Globus pallidus (tissue), 1 donor: ENCODE results near the gene HMCN2.
"Not testable (repeated sequence)": the region's sequence is repeated elsewhere in the genome, so short reads cannot be mapped to it uniquely, and the experiment has no call there.

Experiments used
- DNase-seq: peaks from one replicate; pipeline ENCODE4 v3.0.0-alpha.2; 2015; ENCODE audit warnings: low spot score

Gene HMCN2

DNA sequence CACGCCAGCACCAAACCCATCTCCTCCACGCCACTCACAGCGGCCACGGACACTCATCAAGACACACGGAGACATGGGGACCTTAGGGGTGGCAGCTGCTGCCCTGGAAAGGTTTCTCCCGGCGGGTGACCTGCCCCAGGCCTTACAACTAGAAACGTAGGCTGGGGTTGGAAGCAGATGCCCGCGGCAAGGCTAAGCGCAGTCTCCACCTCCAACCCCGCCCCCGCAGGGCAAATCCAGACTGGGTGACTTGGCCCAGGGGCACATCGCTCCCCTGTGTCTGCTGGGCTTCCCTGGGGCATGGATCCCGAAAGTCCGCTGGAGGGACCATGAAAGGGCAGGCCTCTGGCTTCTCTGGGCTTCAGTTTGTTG is 167.2 kb downstream of the HMCN2 start:
- no peak for DNase-seq

DNA sequence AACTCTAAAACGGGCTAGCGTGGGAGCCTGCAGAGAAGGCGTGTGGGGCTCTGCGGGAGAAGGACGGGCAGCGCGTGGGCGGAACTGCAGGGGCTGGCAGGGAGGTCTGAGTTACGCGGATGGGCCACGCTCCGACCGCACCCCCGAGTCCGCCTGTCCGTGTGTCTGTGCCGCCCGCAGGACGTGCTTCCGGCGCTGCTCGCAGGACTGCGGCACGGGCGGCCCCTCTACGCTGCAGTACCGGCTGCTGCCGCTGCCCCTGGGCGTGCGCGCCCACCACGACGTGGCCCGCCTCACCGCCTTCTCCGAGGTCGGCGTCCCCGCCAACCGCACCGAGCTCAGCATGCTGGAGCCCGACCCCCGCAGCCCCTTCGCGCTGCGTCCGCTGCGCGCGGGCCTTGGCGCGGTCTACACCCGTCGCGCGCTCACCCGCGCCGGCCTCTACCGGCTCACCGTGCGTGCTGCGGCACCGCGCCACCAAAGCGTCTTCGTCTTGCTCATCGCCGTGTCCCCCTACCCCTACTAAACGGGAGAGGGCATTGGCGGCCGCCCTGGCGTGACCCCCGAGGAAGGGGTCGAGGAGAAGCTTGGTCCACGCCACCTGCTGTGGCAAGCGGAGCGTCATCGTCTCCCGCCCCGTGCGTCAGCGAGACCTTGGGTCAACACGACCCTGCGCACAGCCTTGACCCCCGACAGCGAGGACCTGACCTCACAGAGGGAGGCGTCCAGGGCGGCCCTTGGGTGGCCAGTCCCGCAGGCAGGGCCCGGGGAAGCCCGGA is 167.8 kb downstream of the HMCN2 start:
- no peak for DNase-seq

DNA sequence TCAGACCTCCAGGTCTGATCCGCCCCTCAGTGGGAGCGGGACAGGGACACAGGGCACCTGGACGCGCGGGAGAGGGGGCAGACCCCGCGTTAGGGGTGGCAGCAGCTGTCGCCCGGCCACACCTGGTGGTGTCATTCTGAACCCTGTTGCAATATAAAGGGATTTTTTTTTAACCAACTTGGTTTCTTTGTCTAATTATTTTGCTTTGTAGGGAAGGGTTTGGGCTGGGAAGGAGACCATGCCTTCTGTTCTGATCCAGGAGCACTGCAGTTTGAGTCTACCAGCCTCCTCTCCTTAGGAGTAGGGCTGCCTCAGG is 168.3 kb downstream of the HMCN2 start:
- no peak for DNase-seq

DNA sequence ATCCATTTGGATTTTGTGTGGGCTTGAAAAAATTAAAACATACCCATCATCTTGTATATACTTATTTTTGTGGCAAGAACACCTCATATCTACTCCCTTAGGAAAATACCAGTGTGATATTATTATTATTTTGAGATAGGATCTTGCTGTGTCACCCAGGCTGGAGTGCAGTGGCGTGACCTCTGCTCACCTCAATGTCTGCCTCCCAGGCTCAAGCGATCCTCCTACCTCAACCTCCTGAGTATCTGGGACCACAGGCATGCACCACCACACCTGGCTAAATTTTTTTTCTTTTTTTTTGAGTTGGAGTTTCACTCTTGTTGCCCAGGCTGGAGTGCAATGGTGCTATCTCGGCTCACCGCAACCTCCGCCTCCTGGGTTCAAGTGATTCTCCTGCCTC is 169.1 kb downstream of the HMCN2 start:
- DNase-seq = not testable (repeated sequence)

DNA sequence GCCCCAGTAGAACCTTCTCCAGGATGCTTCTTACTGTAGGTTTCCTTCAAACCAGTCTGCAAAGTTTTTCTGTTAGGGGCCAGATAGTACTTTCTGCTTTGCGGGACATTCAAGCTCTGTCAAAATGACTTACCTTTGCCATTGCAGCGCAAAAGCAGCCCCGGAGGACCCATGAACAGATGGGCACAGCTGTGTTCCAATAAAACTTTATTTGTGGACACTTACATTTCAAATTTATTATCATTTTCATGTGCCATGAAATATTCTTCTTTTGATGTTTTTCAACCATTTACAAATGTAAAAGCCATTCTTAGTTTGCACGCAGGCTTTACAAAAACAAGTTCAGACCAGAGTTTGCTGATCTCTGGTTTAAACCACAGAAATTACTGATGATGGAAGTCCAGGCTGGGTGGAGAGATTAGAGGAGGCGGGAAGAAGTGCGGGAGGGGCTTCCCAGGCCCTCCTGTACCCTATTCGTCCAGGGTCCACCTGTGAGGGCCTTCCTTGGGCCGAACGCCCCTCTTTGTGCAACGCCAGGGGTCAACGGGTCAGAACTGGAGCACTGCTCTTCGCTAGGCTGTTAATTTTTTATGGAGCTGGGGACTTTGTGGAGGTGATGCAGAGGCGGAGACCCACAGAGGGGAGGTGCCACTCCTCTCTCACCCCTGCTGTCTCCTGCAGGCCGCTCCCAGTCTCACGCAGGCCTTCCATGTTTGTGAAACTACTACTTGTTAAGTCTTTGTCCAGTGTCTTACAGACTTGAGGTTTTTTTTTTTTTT is 171.6 kb downstream of the HMCN2 start:
- no peak for DNase-seq

DNA sequence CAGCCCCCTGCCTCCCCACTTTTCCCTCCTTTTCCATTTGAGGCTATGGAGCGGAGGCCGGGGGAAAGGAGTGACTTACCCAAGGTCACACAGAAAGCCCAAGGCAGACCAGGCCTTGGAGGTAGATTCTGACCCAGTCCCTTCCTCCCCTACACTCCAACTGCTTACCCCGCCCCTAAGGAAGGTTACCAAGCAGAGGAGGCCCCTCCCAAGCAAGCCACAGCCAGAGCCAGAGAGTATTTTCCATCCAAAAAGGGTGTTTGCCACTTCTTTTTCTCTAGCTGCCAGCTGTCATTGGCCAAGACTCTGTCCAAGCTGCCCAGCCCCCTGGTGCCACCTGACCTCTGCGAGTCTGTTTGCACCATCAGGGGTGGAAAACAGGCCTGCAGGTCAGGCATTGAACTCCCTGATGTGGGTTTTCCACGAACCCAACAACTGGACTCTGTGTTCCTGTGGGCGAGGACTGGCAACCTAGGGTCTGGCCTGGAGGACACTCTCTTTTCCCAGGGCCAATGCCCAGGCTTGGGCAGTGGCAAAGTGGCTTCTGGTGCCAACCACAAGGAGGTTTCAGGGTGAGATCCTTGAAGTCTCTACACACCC is 172.9 kb downstream of the HMCN2 start:
- DNase-seq = no peak

DNA sequence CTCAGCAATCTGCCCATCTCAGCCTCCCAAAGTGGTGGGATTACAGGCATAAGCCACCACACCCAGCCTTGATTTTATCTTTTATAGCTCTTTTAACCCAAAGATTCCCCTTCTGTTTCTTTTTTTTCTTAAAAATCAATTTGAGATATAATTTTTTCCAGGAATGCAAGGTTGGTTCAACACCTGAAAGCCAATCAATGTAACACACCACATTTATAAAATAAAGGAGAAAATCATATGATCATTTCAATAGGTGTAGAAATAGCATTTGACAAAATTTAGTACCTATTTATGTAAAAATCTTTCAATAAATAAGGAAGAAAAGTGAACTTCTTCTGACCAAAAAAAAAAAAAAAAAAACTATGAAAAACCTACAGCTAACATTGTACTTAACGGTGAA is 175.5 kb downstream of the HMCN2 start:
- no peak for DNase-seq

DNA sequence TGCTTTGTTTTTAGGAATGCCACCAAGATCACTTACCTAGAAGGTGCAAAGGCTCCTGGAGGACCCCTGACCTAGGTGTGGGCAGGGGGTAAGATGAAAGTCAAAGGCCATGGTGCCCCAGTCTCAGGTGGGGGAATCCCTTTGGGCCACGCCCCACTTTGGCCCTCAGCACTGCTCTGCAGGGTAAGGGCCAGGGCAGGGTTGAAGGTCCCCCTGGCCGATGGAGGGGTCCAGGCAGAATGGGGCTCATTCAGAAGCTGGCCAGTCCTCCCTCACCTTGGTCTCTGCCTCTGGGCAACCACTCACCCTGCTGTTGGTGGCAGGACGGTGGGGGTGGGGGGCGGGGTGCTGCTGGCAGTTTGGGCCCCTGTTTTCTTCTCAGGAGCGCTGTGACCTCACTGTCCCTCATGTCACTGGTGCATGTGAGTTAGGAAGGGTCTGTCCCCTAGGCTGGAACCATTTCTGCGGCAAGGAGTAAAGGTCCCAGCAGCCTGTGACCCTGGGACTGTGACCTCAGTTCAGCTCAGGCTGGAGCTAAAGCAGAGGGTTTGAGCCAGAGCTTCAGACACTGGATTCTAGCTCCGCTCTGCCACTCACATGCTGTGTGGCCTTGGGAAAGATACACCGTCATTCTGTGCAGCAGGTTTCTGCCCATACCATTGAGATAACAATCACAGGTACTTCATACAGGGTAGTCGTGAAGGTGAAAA is 177.3 kb downstream of the HMCN2 start:
- no peak for DNase-seq

DNA sequence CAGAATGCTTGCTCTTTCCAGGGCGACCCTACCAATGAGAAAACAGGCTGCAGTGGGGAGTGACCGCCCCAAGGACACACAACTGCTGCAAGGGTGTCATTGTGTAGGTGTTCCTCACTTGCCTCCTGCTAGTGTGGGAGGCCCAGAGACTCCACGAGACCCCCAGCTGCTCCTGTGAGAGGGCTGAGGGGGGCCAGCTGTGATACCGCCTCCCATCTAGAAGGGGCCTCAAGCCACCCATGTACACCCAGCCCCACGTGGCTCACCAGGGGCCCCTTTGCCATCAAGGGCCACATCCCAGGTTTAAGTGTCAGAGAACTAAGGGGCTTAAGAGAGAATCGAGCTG is 177.9 kb downstream of the HMCN2 start:
- no peak for DNase-seq

DNA sequence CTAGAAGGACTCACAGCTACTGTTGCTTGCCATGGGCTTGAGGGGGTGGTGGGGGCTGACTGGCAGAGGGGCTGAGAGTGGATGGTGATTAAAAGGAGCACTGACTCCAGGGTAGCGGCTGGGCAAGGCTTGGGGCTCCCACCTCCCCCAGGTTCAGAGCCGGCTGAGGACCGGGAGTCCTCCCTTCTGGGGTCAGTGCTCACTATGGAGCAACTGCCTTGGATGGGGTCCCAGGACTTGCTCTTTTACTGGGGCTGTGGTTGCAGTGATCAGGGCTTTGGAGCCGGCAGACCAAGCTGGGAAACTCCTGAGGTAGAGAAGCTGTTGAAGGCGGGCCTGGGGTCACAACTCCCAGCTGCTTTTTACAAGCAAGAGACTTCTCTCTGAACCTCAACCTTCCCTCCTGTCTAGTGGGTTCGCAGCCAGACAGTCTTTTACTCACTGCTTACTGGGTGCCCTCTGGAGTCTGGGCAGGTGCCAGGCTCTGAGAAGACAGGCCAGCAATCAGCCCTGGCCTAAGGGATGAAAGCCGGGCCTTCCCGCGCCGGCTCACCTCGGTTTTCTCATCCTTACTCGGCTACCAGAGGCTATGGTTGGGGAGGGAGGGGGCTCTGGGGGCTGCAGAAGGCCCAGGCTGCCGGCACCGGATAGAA is 178.4 kb downstream of the HMCN2 start:
- no peak for DNase-seq

DNA sequence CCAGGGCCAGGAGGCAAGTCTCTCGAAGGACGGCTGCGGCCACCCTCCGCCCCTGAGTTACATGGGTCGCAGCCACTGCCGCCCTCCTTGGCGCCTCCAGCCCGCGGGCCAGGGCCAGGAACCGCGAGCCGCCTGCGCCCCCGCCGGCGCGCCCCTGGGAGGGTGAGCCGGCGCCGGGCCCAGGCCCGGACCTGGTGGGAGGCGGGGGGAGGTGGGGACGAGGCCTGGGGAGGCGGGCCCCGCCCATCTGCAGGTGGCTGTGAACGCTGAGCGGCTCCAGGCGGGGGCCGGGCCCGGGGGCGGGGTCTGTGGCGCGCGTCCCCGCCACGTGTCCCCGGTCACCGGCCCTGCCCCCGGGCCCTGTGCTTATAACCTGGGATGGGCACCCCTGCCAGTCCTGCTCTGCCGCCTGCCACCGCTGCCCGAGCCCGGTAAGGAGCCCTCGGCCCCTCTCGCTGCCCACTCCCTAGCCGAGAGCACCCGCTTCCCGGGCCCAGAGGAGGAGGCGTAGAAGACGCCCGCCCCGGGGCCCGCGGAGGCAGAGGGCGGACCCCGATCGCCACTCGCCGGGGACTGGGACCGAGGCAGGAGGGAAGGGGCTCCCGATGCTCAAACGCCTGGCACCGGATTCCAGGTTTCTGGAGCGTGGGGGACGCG is 179.1 kb downstream of the HMCN2 start, which contains the start of gene ASS1:
ASS1 (plus strand) TSS at position 397 of the 657 bp plus-strand sequence. CDS start 7,268 bp downstream, outside the sequence.
- no peak for DNase-seq

DNA sequence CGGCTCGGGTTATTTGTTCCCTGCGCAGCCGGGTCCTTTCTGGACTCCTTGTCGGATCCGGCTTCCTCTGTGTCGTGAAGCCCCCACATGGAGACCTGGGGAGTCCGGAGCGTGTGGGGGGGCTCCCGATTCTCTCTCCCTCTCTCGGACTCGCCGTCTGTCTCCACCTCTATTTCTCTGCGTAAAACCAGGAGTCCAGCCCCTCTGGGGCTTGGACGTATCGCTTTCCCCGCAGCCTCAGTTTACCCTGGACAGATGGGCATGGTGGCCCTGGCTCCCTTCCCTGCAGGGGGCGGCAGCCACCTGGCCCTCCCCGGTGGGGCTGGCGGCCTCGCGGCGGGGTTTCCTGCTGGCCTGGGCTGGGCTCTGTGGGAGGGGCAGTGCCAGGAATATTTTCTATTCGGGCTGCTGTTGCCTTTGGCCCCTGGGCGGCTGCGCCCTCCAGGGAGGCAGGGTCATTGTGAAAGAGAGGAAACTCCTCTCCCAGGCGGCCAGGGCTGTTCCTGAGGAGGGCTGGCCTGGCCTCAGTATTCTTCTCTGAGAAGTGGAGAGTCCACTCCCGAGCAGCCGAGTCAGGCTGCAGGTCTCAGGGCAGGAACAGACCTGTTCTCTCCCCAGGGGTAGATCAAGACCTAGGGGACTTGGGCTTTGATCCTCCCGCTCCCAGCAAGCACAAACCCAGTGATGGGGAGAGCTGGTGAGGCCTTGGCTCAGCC is 179.9 kb downstream of the HMCN2 start:
- no peak for DNase-seq

DNA sequence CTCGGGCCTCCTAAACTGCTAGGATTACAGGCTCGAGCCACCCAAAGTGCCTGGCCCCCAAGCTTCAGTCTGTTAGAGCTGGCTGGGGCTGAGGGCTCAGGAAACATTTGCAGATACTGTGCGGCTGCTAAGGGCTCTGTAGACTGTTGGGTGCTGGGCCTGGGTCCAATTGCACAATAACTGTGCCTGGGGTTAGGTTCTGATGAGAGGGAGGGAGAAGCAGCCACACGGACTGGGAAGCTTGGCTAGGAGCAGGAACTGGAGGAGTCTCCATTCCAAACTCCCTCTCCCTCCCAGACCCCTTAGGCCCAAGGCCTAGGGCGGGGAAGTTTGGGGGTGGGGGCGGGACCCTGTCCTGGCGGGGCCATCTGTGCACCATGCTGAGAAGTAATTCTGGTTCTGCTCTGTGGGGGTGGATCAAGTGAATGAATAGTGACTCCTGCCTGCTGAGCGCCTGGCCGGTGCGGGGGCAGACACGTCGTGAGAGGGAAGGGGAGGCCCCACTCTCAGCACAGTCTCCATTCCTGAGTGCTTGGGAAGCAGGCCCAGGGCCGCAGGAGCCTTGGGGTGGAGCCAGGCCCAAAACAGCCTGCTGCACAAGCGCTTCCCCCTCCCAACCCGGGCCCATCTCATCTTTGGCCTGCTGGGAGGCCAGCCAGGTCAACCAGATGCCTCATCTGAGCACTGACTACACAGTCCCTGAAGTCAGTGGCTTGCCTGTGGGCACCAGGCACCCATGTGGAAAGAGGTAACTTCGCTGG is 180.7 kb downstream of the HMCN2 start:
- DNase-seq = no peak

DNA sequence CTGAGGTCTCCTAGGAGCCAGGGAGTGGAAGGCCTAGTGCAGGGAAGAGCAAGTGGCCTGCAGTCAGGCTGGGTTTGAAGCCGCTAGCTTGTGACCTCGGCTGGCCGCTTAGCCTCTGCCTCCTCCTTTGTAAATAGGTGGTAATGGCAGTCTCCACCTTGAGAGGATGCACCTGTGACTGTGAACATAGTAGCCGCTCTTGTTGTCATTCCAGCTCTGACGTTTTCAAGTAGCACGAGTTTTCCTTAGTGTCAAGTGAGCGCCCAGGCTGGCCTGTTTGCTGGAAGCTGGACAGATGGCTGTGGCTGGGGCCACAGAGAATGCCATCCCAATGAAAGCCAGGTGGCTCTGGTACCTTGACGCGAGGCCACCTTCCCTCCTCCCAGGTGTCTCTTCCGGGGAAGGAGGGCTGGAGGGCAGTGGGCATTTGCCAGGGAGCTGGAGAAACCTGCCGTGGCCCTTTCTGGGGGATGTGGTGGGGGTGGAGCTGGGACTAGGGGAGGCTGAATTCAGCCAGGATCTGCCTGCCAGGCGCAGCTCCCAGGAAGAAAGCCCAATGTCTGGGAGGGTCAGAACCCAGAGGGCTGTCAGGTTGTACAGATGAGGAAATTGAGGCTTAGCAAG is 181.7 kb downstream of the HMCN2 start:
- no peak for DNase-seq

DNA sequence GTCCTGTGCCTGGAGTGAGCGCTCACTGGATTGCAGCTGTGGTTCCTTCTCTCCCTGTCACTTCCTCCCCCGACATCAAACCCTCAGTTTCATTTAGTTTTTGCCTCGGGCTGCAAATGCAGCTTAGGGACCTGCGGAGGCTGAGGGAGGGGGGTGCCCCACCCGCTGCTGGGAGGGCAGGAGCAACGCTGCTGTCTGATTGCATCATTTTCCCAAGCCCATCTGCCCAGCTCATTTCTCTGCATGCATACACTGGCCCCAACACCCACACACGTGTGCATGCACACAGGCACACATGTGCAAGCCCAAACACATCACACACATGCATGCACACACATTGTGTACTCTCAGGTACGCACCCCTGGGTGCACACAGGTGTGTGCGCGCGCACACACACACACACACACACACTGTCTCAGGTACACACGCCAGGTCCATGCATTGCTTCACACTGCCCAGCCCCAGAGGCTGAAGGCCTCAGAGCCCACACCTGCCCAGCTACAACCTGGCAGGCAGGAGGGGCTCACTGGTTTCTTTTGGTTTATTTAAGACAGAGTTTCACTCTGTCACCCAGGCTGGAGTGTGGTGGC is 182.6 kb downstream of the HMCN2 start:
- no peak for DNase-seq

DNA sequence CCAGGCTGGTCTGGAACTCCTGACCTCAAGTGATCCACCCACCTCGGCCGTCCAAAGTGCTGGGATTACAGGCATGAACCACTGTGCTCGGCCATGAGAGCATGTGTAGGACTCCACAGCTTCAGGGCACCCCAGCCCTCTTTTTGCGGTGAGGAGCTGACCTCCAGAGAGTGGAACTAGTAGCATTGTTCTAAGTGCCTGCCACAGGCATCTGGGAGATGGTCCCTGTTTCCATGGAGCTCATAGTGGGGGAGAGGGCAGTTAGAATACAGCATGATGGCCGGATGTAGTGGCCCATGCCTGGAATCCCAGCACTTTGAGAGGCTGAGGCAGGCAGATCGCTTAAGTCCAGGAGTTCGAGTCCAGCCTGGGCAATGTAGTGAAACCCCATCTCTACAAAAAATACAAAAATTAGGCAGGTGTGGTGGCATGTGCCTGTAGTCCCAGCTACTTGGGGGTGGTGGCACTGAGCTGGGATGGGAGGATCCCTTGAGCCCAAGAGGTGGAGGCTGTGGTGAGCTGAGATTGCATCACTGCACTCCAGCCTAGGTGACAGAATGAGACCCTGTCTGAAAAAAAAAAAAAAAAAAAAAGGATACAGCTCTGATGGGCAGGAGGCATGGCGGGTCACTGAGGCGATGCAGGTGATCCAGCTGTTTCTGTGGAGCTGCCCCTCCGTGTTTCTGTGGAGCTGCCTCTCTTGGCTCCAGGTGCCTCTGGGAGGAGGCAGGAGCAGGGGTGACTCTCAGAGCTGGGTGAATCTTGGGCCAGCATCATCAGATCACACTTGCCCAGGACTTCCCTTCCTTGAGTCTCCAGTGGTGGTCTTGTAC is 183.4 kb downstream of the HMCN2 start:
- no peak for DNase-seq

DNA sequence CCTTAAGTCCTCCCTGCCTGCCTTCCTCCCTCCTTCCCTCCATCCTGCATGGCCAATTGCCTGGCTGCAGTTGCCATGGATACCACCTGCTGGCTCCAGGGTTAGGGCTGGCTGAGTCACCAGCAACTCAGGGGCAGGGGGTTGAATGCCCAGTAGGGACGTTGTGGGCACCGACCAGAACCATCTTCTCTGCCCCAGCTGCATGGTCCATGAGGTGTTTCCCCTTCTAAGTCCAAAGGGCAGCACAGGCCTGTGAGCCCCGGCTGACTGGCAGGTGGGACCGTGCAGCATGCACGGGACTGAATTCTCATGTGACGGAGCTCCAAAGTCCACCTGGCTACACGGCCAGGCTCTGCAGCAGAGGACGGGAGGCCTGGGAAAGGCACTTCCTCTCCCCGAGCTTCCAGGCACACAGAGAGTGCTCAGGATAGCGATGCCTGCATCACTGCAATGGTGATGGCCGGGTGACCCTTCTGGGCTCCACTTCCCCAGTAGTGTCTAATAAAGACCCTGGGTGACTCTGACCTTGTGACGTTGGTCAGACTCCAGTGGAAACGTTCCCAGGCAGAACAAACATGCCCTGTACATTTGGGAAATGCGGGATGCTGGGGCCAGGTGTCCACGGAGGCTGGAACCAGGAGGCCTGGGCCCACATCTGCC is 184.9 kb downstream of the HMCN2 start:
- no peak for DNase-seq

DNA sequence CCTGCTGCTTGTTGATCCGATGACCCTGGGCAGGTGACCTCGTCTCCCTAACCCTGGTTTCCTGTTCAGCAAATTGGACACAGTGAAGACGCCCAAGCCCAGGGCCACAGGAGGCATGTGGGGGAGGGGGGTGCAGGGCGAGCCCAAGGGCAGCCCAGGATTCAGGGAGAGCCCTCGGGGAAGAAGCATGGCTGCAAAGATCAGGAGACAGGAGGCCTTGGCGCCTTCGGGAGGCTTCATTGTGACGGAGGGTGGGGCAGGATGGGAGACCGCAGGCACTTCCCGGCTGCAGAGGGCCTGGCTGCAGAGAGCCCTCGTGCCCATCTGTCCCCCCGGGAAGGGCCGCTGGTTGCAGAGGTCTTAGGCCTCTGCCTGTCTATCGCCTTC is 185.4 kb downstream of the HMCN2 start:
- no peak for DNase-seq
